ENCODE results near the gene CCKAR.

CCKAR gene

GRCh38 chr4:26459054-26459755, 31.1 kb downstream of the CCKAR start:
- no peak for DNase-seq (ENCODE audit: low read depth in 2 of 2)

GRCh38 chr4:26458157-26458561, 32.1 kb downstream of the CCKAR start:
- no peak for DNase-seq (ENCODE audit: low read depth in 2 of 2)

- DNase-seq (ENCODE audit: low read depth in 2 of 2): no peak
These were observed 32.9 kb downstream of the CCKAR start for GRCh38 chr4:26457412-26457811.

- no peak for DNase-seq (ENCODE audit: low read depth in 2 of 2)
These were observed 34.7 kb downstream of the CCKAR start for GRCh38 chr4:26455571-26455970.

GRCh38 chr4:26454961-26455360, 35.3 kb downstream of the CCKAR start:
- DNase-seq (ENCODE audit: low read depth in 2 of 2): no peak

GRCh38 chr4:26452565-26453531, 37.4 kb downstream of the CCKAR start:
- no peak for DNase-seq (ENCODE audit: low read depth in 2 of 2)

GRCh38 chr4:26451597-26451996, 38.7 kb downstream of the CCKAR start:
- DNase-seq (ENCODE audit: low read depth in 2 of 2): no peak

- no peak for DNase-seq (ENCODE audit: low read depth in 2 of 2)
These were observed 39.9 kb downstream of the CCKAR start for GRCh38 chr4:26450418-26450817.

- no peak for DNase-seq (ENCODE audit: low read depth in 2 of 2)
These were observed 42.9 kb downstream of the CCKAR start for GRCh38 chr4:26447378-26447777.

- no peak for DNase-seq (ENCODE audit: low read depth in 2 of 2)
These were observed 48.5 kb downstream of the CCKAR start for GRCh38 chr4:26441771-26442170.

GRCh38 chr4:26441102-26441501, 49.2 kb downstream of the CCKAR start:
- DNase-seq (ENCODE audit: low read depth in 2 of 2): no peak

GRCh38 chr4:26434030-26434639, 56.1 kb downstream of the CCKAR start:
- DNase-seq (ENCODE audit: low read depth in 2 of 2): no peak

GRCh38 chr4:26433556-26433955, 56.7 kb downstream of the CCKAR start:
- DNase-seq (ENCODE audit: low read depth in 2 of 2): no peak

GRCh38 chr4:26432419-26432818, 57.9 kb downstream of the CCKAR start:
- no peak for DNase-seq (ENCODE audit: low read depth in 2 of 2)

- DNase-seq (ENCODE audit: low read depth in 2 of 2): no peak
These were observed 58.7 kb downstream of the CCKAR start for GRCh38 chr4:26431461-26432180.

Data from activated CD4-positive, alpha-beta T cell treated with anti-CD3 and anti-CD28 coated beads for 24 hours (primary cell).